ENCODE data around the gene CFAP20. TPM values are rescaled to one million over a fixed set of nuclear protein-coding genes. Genes with fewer than 3 reads are reported as not detected.

The CFAP20 gene
- total RNA-seq (2014; rRNA removed): 43.3 and 58.3 TPM in 2 replicates
- percentile 65 among the genes with signal in this experiment for Bru-seq, nascent RNA
- percentile 78 among the genes with signal in this experiment for BruChase-seq, experiment 1, labeled RNA remaining after a 6-hour chase
- BruChase-seq, experiment 2, labeled RNA remaining after a 2-hour chase: percentile 72 among the genes with signal in this experiment
- long read RNA-seq, transcript CFAP20-201 (6 exons, 1,354 nt): major isoform, 28 of 43 reads
- long read RNA-seq, partial matches to known transcripts: 2 of 43 reads
- long read RNA-seq, other reads (novel, unspliced or antisense): 12 of 43 reads

GRCh38 chr16:58129097-58129936 lies at the start of gene CFAP20:
Gene CFAP20 (minus strand): TSS chr16:58129381. CDS start chr16:58129115, 266 bp downstream.
- H4K20me1 ChIP-seq (ENCODE audit: low read length): peaks cover 37% of the 10 kb centered on the region
- ChIA-PET CTCF (interaction anchor here (0.6 to 0.9 kb wide), 2 partner anchors 12 to 458 kb away, joined by 3 to 7 read pairs; no protein-coding TSS in a partner anchor), POLR2A (ENCODE audit: unreplicated experiment) (interaction anchor here (0.6 kb wide), 4 partner anchors 15 to 1456 kb away, joined by 3 to 7 read pairs (median 6); no protein-coding TSS in a partner anchor)
- H3K9ac ChIP-seq (ENCODE audit: low read length): peak within 1 kb of the TSS; percentile 93
- H3K4me1 ChIP-seq (ENCODE audit: insufficient read depth, low read length): peaks cover 26% of the 10 kb centered on the region
- peak within 1 kb of the TSS; percentile 96 for H3K4me3 ChIP-seq (ENCODE audit: low read length)
- no peaks in the 10 kb centered on the region for H3K36me3 ChIP-seq (ENCODE audit: low read depth, low read length)
- H2AFZ ChIP-seq (ENCODE audit: low read length): peak within 1 kb of the TSS; percentile 97
- peak within 1 kb of the TSS; percentile 97 for H3K4me2 ChIP-seq (ENCODE audit: low read length)
- H3K79me2 ChIP-seq (ENCODE audit: low read length): peaks cover 45% of the 10 kb centered on the region
- H3K9me2 ChIP-seq (replicated peaks; ENCODE audit: low read length): no peaks in the 10 kb centered on the region
- DNase-seq (peak; percentile 97), ATAC-seq (peak; percentile 82)
- H3K27me3 ChIP-seq (ENCODE audit: low read length): no peaks in the 10 kb centered on the region
- no peaks in the 10 kb centered on the region for H3K9me3 ChIP-seq (ENCODE audit: low read length)
- H3F3A ChIP-seq (ENCODE audit: low read length, unreplicated experiment): no peaks in the 10 kb centered on the region
- TF ChIP-seq, protein P1, sequence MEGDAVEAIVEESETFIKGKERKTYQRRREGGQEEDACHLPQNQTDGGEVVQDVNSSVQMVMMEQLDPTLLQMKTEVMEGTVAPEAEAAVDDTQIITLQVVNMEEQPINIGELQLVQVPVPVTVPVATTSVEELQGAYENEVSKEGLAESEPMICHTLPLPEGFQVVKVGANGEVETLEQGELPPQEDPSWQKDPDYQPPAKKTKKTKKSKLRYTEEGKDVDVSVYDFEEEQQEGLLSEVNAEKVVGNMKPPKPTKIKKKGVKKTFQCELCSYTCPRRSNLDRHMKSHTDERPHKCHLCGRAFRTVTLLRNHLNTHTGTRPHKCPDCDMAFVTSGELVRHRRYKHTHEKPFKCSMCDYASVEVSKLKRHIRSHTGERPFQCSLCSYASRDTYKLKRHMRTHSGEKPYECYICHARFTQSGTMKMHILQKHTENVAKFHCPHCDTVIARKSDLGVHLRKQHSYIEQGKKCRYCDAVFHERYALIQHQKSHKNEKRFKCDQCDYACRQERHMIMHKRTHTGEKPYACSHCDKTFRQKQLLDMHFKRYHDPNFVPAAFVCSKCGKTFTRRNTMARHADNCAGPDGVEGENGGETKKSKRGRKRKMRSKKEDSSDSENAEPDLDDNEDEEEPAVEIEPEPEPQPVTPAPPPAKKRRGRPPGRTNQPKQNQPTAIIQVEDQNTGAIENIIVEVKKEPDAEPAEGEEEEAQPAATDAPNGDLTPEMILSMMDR (conservative IDR thresholded peaks at IDR 0.05; ENCODE audit: low read depth, low read length): no peak
- TF ChIP-seq EZH2 (IDR thresholded peaks at IDR 0.05; ENCODE audit: low read length, unreplicated experiment) (no peak), EZH2phosphoT487 (IDR thresholded peaks at IDR 0.05; ENCODE audit: borderline replicate concordance, low read length) (no peak)
- intact Hi-C loops (cut with micrococcal nuclease): loop anchor here (5.0 kb wide), 1 partner anchor 68 kb away; the partner anchor contains the start of gene CSNK2A2
- no TSS peak for BruUV-seq (replicated peaks)
- peak within 1 kb of the TSS; percentile 62 for H3K27ac ChIP-seq (ENCODE audit: low read length)

GRCh38 chr16:58177353-58177710 lies 48.2 kb upstream of the CFAP20 start:
- ATAC-seq: no peak
- Histone ChIP-seq H3K27me3 (ENCODE audit: low read length) (no peaks in the 10 kb centered on the region), H2AFZ (ENCODE audit: low read length) (no peak overlapping the region), H3K36me3 (ENCODE audit: low read depth, low read length) (peaks cover 7% of the 10 kb centered on the region), H3K9me3 (ENCODE audit: low read length) (no peaks in the 10 kb centered on the region), H3K4me2 (ENCODE audit: low read length) (no peak overlapping the region), H3F3A (ENCODE audit: low read length, unreplicated experiment) (no peaks in the 10 kb centered on the region), H3K4me3 (ENCODE audit: low read length) (no peak overlapping the region), H4K20me1 (ENCODE audit: low read length) (no peaks in the 10 kb centered on the region), H3K27ac (ENCODE audit: low read length) (no peak overlapping the region), H3K9ac (ENCODE audit: low read length) (no peak overlapping the region), H3K79me2 (ENCODE audit: low read length) (no peaks in the 10 kb centered on the region), H3K9me2 (replicated peaks; ENCODE audit: low read length) (no peaks in the 10 kb centered on the region), H3K4me1 (ENCODE audit: insufficient read depth, low read length) (no peaks in the 10 kb centered on the region)
- ChIA-PET POLR2A (ENCODE audit: unreplicated experiment) (no interaction called here), CTCF (no interaction called here)
- no peak for TF ChIP-seq EZH2phosphoT487 (IDR thresholded peaks at IDR 0.05; ENCODE audit: borderline replicate concordance, low read length)
- TF ChIP-seq, protein P1 (conservative IDR thresholded peaks at IDR 0.05; ENCODE audit: low read depth, low read length): no peak
- no peak for TF ChIP-seq EZH2 (IDR thresholded peaks at IDR 0.05; ENCODE audit: low read length, unreplicated experiment)
- DNase-seq: no peak
- intact Hi-C loops (cut with micrococcal nuclease): no loop called here
- no TSS peak for BruUV-seq (replicated peaks)
